IPS-NIHi11 (cell line): Measurements from ENCODE around the gene TDRKH.

Experiments used
- DNase-seq: peaks from one replicate; pipeline ENCODE4 v3.0.0; 2012; ENCODE audit warnings: mixed read lengths, low spot score

Gene TDRKH

GRCh38 chr1:151823175-151823574 lies 32.9 kb upstream of the TDRKH start:
- DNase-seq: no peak

GRCh38 chr1:151822404-151822803 lies 32.1 kb upstream of the TDRKH start:
- DNase-seq: no peak

- DNase-seq: no peak
Measured at GRCh38 chr1:151820940-151821339, 30.6 kb upstream of the TDRKH start.

GRCh38 chr1:151819976-151820623 lies 29.8 kb upstream of the TDRKH start:
- DNase-seq: no peak

GRCh38 chr1:151819227-151819835 lies 29.0 kb upstream of the TDRKH start:
- no peak for DNase-seq

- DNase-seq: no peak
Measured at GRCh38 chr1:151817353-151817730, 27.0 kb upstream of the TDRKH start.

- DNase-seq: no peak
Measured at GRCh38 chr1:151816548-151817352, 26.4 kb upstream of the TDRKH start.

GRCh38 chr1:151815716-151816327 lies 25.5 kb upstream of the TDRKH start:
- DNase-seq: no peak

- DNase-seq: no peak
Measured at GRCh38 chr1:151814971-151815545, 24.8 kb upstream of the TDRKH start.

- DNase-seq: no peak
Measured at GRCh38 chr1:151814426-151814825, 24.1 kb upstream of the TDRKH start.

- no peak for DNase-seq
Measured at GRCh38 chr1:151813271-151813977, 23.1 kb upstream of the TDRKH start.

GRCh38 chr1:151811181-151811580 lies 20.9 kb upstream of the TDRKH start:
- no peak for DNase-seq

- no peak for DNase-seq
Measured at GRCh38 chr1:151809985-151810556, 19.8 kb upstream of the TDRKH start.

GRCh38 chr1:151809290-151809984 lies 19.1 kb upstream of the TDRKH start:
- DNase-seq: no peak

GRCh38 chr1:151807766-151808165 lies 17.5 kb upstream of the TDRKH start:
- no peak for DNase-seq

- DNase-seq: no peak
Measured at GRCh38 chr1:151807131-151807530, 16.8 kb upstream of the TDRKH start.

GRCh38 chr1:151806170-151806569 lies 15.9 kb upstream of the TDRKH start:
- DNase-seq: no peak

GRCh38 chr1:151805066-151805820 lies 14.9 kb upstream of the TDRKH start, which contains the start of gene LINGO4:
TSS of gene LINGO4 (minus strand) at chr1:151805419. CDS start at chr1:151802704, 2,715 bp downstream.
- DNase-seq: no peak

GRCh38 chr1:151803915-151804314 lies 13.6 kb upstream of the TDRKH start:
- no peak for DNase-seq

GRCh38 chr1:151803164-151803563 lies 12.9 kb upstream of the TDRKH start:
- DNase-seq: no peak
